CD4-positive, alpha-beta T cell treated with Interleukin-2 at 100 ng/mL for 4 hours (primary cell): ENCODE results near the gene LHX2.
A peak's percentile ranks its signal among the peaks of the same experiment; 100 is the strongest.

ENCODE experiments used
- DNase-seq: peaks from one replicate; pipeline ENCODE4 v3.0.0-alpha.2; 2020; ENCODE audit warnings: low spot score

LHX2 gene

DNA sequence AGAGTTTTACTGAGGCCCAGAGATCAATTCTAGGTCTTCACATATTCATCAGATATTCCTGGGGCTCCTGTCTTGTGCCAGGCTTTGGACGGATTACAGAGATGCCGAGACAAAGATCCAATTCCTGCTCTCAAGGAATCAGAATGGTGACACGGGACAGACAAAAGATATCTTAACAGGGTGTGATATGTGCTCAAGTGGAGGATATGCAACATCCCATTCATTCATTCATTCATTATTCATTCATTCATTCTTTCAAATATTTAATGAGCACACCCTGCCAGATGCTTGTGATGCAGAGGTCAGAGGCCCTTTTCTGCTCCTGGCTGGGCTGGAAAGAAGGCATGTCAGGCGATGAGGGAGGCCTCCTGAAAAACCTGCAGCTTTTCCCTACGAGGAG lies 21.8 kb downstream of the LHX2 start:
- no peak for DNase-seq

DNA sequence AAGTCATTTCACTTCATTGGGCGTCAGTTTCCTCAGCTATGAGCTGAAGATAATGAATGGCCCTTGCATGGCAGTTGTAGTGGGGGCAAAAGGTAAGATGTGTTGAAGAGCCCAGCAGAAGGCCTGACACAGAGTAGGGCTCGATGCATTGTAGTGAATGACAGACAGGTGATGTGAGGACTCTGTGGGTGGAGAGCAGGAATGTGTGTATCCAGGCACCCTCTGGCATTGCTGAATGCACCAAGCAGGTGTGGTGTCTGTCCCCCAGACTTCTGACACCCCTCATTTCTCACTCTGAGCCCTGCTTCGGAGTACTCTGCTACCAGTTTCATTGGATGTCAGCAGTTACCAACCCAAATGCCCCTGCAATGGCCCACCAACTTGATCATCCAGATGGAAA lies 22.4 kb downstream of the LHX2 start:
- no peak for DNase-seq

DNA sequence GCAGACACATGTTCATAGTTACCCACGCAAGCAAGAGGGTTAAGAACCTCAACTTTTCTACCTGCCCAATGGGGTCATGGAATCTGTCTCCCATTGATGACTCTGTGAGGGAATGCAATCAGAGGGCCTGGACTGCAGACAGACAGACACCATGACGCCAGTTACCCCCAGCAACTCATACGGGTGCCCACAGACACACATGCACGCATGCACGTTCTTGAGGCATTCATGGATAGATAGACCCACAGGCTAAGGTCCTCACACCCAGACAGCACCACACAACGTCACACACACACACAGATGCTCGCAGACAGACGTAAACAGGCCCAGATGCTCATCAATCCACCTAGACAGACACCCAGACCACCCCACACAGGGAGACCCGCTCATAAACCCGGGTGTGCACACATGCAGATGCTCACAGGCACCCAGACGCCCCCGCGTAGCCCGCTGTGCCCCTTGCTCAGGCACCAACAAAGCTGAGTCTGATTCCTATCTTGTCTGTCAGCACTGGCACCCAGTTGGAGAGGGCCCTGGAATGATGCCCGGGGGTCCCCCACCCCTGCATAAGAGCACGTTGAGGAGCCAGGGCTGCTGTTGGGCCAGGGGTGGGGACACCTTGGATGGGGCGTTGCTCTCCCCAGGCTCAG lies 23.6 kb downstream of the LHX2 start:
- DNase-seq, result no peak

DNA sequence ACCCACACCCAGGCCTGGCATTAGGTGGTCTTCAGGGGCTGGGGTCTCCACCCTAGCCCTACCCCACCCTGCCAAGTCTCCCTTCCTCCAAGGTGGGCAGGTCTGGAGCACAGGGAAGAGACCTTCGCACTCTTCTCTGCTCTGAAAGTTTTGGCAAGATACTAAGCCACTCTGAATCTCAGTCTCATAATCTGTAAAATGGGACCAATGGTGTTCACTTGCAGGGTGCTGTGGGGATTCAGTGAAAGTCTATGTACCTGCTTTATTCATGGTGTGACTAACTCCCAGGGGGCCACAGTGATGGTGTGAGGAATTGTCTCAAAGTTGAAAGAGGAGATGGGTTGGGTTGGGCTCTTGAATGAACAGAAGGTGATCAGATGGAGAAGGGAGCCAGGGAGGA lies 25.0 kb downstream of the LHX2 start:
- no peak for DNase-seq

- DNase-seq, result no peak
These were observed 26.2 kb downstream of the LHX2 start for GRCh38 chr9:124037790-124038189.

GRCh38 chr9:124038239-124038638 lies 26.7 kb downstream of the LHX2 start:
- DNase-seq, result no peak

DNA sequence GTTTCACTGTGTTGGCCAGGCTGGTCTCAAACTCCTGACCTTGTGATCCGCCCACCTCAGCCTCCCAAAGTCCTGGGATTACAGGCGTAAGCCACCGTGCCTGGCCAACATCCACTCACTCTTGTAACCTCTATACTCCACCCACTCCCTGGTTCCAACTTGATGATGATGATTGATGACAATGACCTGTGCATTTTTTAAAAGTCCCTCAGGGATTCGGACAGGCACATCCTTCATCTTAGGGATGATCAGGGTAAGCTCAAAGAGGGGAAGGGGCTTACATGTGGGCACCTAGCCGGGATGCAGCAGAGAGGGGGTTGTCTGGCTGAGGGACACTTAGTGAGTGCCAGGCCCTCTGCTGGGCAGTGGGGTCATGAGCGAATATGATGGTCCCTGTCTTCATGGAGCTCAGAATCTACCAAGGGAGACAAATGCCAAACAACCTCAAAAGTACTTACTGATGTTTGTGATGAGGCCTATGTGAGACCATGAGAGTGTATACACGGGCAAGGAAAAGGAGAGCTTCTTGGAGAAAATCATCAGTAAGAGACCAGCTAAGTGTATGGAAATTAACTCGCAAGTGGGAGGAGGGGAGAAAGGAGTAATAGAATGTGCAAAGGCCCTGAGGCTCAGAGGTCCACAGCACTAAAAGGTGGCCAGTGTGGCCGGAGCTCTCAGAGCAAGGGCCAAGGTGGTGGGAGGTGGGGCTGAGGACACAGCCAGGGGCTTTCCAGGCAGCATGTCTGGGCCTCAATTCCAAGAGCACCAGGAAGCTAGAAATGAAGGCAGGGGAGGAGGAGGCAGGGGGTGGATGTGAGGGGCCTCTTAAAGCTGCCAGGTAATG lies 27.4 kb downstream of the LHX2 start:
- DNase-seq, result no peak

- no peak for DNase-seq
These were observed 28.8 kb downstream of the LHX2 start for GRCh38 chr9:124040186-124040931.

- DNase-seq, result peak; percentile 11
These were observed 29.6 kb downstream of the LHX2 start for GRCh38 chr9:124040935-124041816.

DNA sequence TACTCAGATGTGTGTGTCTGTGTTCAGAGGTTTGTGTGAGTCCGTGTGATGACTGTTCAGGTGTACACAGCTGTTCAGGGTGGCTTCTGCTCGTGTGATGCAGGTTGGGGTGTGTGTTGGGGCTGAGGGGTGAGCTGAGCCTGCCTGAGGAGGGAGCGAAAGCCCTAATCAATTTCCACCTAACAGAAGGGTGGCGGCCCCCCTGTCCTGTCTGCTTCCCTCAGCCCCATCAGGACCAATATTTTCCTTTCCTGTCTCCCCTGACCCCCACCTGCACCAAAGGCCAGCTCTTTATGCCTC lies 30.2 kb downstream of the LHX2 start:
- no peak for DNase-seq

DNA sequence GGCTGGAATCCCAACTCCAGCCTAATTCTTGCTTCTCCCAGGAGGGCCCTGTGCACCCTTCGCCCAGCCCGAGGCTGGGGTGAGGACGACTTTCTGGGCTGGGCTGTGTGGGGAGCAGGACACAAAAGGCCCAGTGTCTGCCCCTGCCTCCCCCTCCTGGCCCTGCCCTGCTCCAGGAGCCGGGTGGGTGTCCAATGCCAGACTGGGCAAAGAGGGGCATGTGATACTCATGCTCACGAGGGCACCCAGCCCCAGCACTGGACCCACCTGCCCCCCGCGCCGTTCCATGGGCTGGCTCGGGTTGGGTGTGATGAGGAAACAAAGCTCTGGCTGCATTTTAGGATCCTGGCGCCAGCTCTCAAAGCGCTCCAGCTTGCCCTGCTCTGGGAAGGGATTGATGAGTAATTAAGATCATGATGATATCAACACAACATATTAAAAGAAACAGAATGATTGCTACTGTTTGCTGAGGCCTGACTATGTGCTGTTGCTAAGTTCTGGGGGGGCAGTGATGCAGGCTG lies 30.7 kb downstream of the LHX2 start:
- DNase-seq, result no peak

DNA sequence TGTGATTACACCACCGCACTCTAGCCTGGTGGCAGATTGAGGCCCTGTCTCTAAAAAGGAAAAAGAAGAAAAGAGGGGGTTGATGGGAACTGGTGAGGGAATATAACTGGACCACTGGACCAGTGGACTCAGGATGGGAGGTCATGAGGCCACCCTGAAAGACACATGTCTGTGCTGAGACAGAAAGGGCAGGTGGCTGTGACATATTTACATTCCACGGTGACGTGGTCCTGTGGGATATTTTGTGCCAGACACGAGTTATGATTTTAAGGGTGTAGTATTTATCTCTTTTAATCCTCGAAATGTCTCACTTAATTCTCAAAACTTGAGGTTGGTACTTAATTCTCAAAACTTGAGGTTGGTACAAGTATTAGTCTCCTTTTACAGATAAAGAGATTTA lies 32.9 kb downstream of the LHX2 start:
- DNase-seq, result no peak

GRCh38 chr9:124045076-124045829 lies 33.7 kb downstream of the LHX2 start:
- no peak for DNase-seq

DNA sequence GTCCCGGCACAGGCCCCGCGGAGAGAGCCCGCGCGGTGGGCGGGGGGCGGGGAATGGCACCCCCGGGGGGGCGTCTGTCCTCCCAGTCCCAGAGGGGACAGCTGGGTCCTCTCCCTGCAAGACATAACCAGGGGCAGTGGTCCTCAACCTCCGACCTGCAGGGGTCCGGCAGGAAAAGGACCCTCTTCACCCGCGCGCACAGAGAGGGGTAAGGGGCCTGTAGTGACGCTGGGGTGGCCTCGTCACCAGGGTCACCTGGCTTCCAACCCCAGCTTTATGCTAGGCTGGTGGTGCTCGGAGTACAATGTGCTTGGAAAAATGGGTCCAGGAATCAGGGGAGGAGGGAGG lies 34.2 kb downstream of the LHX2 start:
- DNase-seq, result no peak

- no peak for DNase-seq
These were observed 34.6 kb downstream of the LHX2 start for GRCh38 chr9:124046189-124046588.

DNA sequence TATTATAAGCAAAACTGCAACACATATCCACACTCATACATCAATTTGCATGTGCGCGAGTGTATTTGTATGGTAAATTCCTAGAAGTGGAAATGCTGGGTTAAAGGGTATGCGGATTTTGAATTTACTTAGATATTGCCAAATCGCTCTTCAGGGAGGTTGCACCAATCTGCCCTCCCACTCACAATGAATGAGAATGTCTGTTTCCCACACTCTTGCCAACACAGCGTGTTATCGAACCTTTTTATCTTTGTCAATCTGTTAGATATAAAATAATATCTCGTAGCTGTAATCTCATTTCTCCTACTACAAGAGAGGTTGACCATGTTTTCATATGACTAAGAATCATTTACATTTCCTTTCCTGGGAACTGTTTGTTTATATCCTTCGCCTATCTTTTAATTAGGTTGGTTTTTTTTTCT lies 35.7 kb downstream of the LHX2 start:
- DNase-seq, result no peak

GRCh38 chr9:124050955-124051354 lies 39.4 kb downstream of the LHX2 start:
- no peak for DNase-seq

GRCh38 chr9:124052401-124052800 lies 40.8 kb downstream of the LHX2 start:
- no peak for DNase-seq

GRCh38 chr9:124054582-124055227 lies 43.1 kb downstream of the LHX2 start:
- DNase-seq, result no peak

GRCh38 chr9:124060844-124061605 lies 49.5 kb downstream of the LHX2 start:
- DNase-seq, result no peak
